ENCODE measurements around the gene COL9A3. TPM values are rescaled to one million over a fixed set of nuclear protein-coding genes. Genes with fewer than 3 reads are reported as not detected.

The COL9A3 gene
- 1.0 and 1.3 TPM in 2 replicates for total RNA-seq

GRCh38 chr20:62816884-62817873 lies at the start of gene COL9A3:
COL9A3 (plus strand) TSS chr20:62817050; CDS start chr20:62817065, 15 bp downstream.

GRCh38 chr20:62804627-62805154 lies 12.2 kb upstream of the COL9A3 start, which contains the start of gene OGFR:
OGFR (plus strand) TSS chr20:62804835; CDS start chr20:62804860, 25 bp downstream.

GRCh38 chr20:62861726-62862336 lies 45.0 kb downstream of the COL9A3 start, which contains the start of gene TCFL5:
TCFL5 (minus strand) TSS chr20:62861822; CDS start chr20:62861670, 152 bp downstream.

Other genes with a start within 250 kb of the COL9A3 start
- gene SLCO4A1, start 174.5 kb upstream of the COL9A3 start, total RNA-seq, result 0.11 and 0.17 TPM in 2 replicates
- not detected in 2 replicates for gene NTSR1, start 108.2 kb upstream of the COL9A3 start, total RNA-seq
- gene MRGBP, start 20.6 kb upstream of the COL9A3 start, total RNA-seq, result 16.0 and 17.7 TPM in 2 replicates
- gene OGFR, start 12.2 kb upstream of the COL9A3 start, total RNA-seq, result 20.2 and 20.5 TPM in 2 replicates
- 13.1 and 13.5 TPM in 2 replicates for gene TCFL5, start 44.8 kb downstream of the COL9A3 start, total RNA-seq
- gene DIDO1, start 109.5 kb downstream of the COL9A3 start, total RNA-seq, result 28.1 and 31.2 TPM in 2 replicates
- gene GID8, start 121.1 kb downstream of the COL9A3 start, total RNA-seq, result 40.4 and 43.9 TPM in 2 replicates
- 1.9 and 3.4 TPM in 2 replicates for gene SLC17A9, start 135.7 kb downstream of the COL9A3 start, total RNA-seq
- not detected in 2 replicates for gene BHLHE23, start 189.9 kb downstream of the COL9A3 start, total RNA-seq

Data from dermis lymphatic vessel endothelial cell (primary cell).